ENCODE data around the gene GSDME.

Gene GSDME

DNA sequence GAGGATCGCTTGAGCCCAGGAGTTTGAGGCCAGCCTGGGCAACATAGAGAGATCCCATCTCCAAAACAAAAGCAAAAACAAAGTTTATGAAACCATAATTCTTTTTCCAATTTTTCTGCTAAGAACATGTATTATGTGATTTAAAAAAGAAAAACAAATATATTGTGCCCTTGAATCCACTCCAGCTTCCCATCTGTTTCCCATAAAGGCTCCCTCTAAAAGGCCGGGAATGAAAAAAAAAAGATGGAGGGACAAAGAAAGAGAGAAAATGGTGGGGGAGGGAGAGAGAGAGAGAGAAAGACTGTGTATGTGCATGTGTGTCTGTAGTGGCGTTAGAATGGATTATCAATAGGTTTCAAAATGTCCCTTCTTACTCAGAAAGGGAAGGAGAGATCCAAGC, 20.5 kb upstream of the GSDME start:
- no peaks in the 10 kb centered on the region for H3K36me3 ChIP-seq (ENCODE audit: control insufficient read depth, insufficient read depth, low read length)
- H3K27me3 ChIP-seq (ENCODE audit: control insufficient read depth, insufficient read depth, low read length), result no peaks in the 10 kb centered on the region
- H3K9me3 ChIP-seq (ENCODE audit: control insufficient read depth, insufficient read depth, low read length), result no peaks in the 10 kb centered on the region
- H3K4me3 ChIP-seq (ENCODE audit: low read length), result no peak overlapping the region
- DNase-seq (ENCODE audit: low read depth, low spot score), result no peak
- H3K4me1 ChIP-seq (ENCODE audit: control insufficient read depth, insufficient read depth, low read length), result no peaks in the 10 kb centered on the region
- H3K27ac ChIP-seq (ENCODE audit: low read length), result no peak overlapping the region
- WGBS (ENCODE audit: insufficient coverage, insufficient read length), result no CpG with 5 or more reads among the region's 3 CpGs

DNA sequence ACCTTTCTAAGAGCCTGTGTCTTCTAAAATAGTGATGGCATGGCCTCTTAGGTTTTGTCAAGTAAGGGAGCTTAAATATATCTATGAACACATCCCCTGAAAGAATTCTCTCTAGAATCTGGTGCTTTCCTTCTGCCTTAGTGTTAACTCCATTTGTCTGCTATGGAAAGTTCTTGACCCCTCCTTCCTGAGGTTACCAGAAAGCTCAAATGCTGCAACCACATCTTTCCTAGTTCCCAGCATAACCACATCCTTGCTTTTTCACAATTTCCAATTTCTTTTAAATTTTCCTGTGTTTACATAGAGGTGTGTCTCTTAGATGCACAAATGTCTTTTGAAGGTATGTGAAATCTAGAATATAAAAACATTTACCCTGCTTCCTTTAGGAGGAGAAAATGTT, 16.4 kb upstream of the GSDME start:
- Histone ChIP-seq H3K4me1 (ENCODE audit: control insufficient read depth, insufficient read depth, low read length) (no peaks in the 10 kb centered on the region; the same call in 1 of the 2 replicates), H3K36me3 (ENCODE audit: control insufficient read depth, insufficient read depth, low read length) (no peaks in the 10 kb centered on the region), H3K4me3 (ENCODE audit: low read length) (no peak overlapping the region), H3K9me3 (ENCODE audit: control insufficient read depth, insufficient read depth, low read length) (no peaks in the 10 kb centered on the region), H3K27ac (ENCODE audit: low read length) (no peak overlapping the region), H3K27me3 (ENCODE audit: control insufficient read depth, insufficient read depth, low read length) (no peaks in the 10 kb centered on the region)
- no peak for DNase-seq (ENCODE audit: low read depth, low spot score)

DNA sequence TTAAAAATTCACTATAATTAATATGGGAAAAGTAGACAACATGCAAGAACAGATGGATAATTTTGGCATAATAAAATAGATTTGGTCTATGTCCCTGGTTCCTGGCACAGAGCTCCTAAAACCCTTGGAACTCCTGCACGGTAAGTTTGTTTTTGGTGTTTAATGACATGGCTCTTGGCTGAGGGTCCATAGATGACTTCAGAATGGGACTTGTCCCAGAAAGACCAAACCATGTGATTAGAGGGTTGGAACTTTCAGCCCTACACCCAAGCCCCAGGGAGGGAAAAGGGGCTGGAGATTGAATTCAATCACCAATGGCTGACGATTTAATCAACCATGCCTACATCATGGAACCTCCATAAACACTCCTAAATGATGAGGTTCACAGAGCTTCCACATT, 12.6 kb upstream of the GSDME start:
- H3K36me3 ChIP-seq (ENCODE audit: control insufficient read depth, insufficient read depth, low read length), result no peaks in the 10 kb centered on the region
- no peaks in the 10 kb centered on the region for H3K9me3 ChIP-seq (ENCODE audit: control insufficient read depth, insufficient read depth, low read length)
- no peaks in the 10 kb centered on the region; the same call in 1 of the 2 replicates for H3K4me1 ChIP-seq (ENCODE audit: control insufficient read depth, insufficient read depth, low read length)
- DNase-seq (ENCODE audit: low read depth, low spot score), result no peak
- no peaks in the 10 kb centered on the region for H3K27me3 ChIP-seq (ENCODE audit: control insufficient read depth, insufficient read depth, low read length)
- no peak overlapping the region for H3K27ac ChIP-seq (ENCODE audit: low read length)
- no peak overlapping the region for H3K4me3 ChIP-seq (ENCODE audit: low read length)
- no CpG with 5 or more reads among the region's 2 CpGs for WGBS (ENCODE audit: insufficient coverage, insufficient read length)

DNA sequence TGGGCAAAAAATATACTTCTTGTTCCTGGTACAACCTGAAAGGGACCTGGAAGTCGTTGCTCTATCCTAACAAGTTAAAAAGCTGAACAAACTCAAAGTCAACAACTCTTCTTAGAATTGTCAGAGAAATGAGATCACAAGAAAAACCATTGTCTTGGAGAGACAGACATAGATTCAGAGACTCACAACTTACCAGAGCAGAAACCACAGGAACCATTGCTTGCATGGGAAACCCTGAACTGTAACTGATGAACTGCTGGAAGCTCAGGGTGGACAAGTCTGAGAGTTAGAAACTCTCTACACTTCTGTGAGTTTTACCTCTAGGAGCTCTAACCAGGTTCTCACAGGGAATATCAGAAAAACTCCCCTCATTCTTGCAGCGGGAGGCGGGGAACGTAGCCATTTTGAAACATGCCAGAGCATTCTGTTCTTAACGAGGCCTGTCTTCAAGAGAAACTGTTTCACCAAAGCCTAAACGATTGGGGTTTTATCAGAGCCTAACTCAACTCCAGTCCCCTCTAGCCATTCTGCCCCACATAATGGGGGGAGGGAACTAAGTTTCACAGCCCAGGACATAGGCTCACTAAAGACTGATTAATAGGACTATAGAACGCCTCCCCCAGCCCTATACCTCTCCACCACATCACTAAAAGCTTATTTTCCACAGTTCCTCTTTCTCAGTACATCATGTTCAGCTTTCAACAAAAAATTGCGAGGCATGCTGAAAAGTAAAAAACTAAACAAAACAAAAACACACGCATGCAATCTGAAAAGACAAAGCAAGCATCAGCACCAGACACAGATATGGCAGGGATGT, 12.0 kb upstream of the GSDME start:
- Histone ChIP-seq H3K4me3 (ENCODE audit: low read length) (no peak overlapping the region), H3K4me1 (ENCODE audit: control insufficient read depth, insufficient read depth, low read length) (no peaks in the 10 kb centered on the region; the same call in 1 of the 2 replicates), H3K36me3 (ENCODE audit: control insufficient read depth, insufficient read depth, low read length) (no peaks in the 10 kb centered on the region), H3K27ac (ENCODE audit: low read length) (no peak overlapping the region), H3K9me3 (ENCODE audit: control insufficient read depth, insufficient read depth, low read length) (no peaks in the 10 kb centered on the region), H3K27me3 (ENCODE audit: control insufficient read depth, insufficient read depth, low read length) (no peaks in the 10 kb centered on the region)
- DNase-seq (ENCODE audit: low read depth, low spot score), result no peak
- no CpG with 5 or more reads among the region's 9 CpGs for whole genome bisulfite sequencing (ENCODE audit: insufficient coverage, insufficient read length)

DNA sequence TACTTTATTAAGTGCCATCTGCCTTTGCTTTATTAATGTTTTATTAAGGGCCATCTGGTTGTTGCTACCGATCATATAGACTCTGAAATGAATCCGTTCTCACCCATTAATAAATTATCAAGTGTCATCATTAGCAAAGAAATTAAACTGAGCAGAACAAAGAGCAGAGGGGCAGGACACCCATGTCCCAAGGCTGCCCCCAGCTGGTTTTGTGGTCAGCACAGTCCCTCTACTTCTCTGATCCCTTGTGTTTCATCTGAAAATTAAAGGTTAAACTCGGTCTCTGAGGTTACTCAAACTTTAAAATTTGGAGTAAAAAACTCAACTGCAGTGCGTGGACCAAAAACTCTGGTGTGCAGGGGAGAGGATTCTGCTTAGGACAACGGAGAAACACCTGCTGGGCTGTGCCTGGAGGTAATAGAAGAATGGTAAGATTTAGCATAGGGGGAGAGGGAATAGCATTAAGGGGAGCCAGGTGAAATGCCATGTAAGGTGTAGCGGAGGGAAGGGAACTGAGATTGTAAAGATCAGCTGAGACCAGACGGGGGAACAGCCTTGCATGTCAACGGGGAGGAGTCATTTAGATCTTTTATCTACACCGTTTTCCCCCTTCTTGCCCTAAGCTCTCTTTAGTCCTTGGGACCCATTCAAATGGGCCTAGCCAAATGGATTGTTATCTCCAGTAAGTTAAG, 10.8 kb upstream of the GSDME start:
- no peak overlapping the region for H3K4me3 ChIP-seq (ENCODE audit: low read length)
- H3K9me3 ChIP-seq (ENCODE audit: control insufficient read depth, insufficient read depth, low read length), result no peaks in the 10 kb centered on the region
- no peaks in the 10 kb centered on the region for H3K36me3 ChIP-seq (ENCODE audit: control insufficient read depth, insufficient read depth, low read length)
- no peaks in the 10 kb centered on the region for H3K27me3 ChIP-seq (ENCODE audit: control insufficient read depth, insufficient read depth, low read length)
- no peak overlapping the region for H3K27ac ChIP-seq (ENCODE audit: low read length)
- no peak for DNase-seq (ENCODE audit: low read depth, low spot score)
- whole genome bisulfite sequencing (ENCODE audit: insufficient coverage, insufficient read length), result no CpG with 5 or more reads among the region's 9 CpGs
- no peaks in the 10 kb centered on the region; the same call in 1 of the 2 replicates for H3K4me1 ChIP-seq (ENCODE audit: control insufficient read depth, insufficient read depth, low read length)

DNA sequence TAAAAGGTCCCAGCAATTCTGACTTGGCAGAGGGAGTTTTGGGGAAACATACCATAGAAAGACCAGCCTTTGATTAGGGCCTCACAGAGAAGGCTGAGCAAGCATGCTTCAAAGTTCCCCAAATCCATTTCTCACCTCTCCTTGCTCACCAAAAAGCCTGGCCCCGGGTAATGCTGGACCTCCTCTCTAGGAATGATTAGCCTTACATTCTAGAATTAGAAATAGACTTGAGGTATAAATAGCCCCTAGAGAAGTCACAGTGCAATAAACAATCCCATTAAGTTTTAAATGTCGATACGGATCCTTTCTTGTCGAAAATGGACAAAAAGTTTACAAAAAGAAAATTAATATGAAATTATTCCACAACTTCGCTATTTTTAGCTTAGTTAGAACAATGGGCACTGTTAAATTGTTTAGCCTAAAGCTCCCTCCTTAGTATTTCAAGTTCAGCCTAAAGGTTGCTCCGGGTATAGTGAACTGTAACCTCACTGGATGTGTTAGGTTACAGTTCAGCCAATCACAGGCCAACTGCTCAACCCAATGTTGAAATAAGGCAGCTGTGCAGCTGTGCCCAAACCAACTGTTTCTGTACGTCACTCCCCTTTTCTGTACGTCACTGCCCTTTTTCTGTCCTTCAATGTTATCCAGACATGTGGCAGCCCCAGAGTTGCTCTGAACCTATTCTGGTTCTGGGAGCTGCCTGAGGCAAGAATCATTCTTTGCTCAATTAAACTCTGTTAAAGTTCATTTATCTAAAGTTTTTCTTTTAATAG, 7.9 kb upstream of the GSDME start:
- Histone ChIP-seq H3K9me3 (ENCODE audit: control insufficient read depth, insufficient read depth, low read length) (no peaks in the 10 kb centered on the region), H3K4me1 (ENCODE audit: control insufficient read depth, insufficient read depth, low read length) (no peaks in the 10 kb centered on the region; the same call in 1 of the 2 replicates), H3K27ac (ENCODE audit: low read length) (no peak overlapping the region), H3K36me3 (ENCODE audit: control insufficient read depth, insufficient read depth, low read length) (no peaks in the 10 kb centered on the region), H3K27me3 (ENCODE audit: control insufficient read depth, insufficient read depth, low read length) (no peaks in the 10 kb centered on the region), H3K4me3 (ENCODE audit: low read length) (no peak overlapping the region)
- no peak for DNase-seq (ENCODE audit: low read depth, low spot score)
- WGBS (ENCODE audit: insufficient coverage, insufficient read length), result no CpG with 5 or more reads among the region's 8 CpGs

DNA sequence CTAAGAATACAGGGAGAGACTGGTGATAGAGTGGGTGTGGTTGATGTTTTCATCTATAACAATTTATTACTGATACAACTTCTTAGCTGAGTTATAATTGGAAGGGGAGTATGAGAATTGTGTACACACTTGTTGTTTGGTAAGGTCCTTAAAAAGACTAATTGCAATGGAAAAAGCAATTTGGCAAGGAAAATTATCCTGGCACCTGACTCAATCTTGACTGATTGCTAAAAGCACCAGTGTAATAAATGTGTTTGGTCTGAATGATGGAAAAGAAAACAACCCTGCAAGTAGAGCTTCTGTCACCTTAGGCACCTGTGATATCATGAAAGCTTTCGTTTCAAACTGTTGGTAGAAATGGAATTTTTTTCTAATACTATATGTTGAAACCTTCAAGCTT, 6.7 kb upstream of the GSDME start:
- no peak overlapping the region for H3K4me3 ChIP-seq (ENCODE audit: low read length)
- no peaks in the 10 kb centered on the region for H3K9me3 ChIP-seq (ENCODE audit: control insufficient read depth, insufficient read depth, low read length)
- no peaks in the 10 kb centered on the region; the same call in 1 of the 2 replicates for H3K27me3 ChIP-seq (ENCODE audit: control insufficient read depth, insufficient read depth, low read length)
- H3K27ac ChIP-seq (ENCODE audit: low read length), result no peak overlapping the region
- WGBS (ENCODE audit: insufficient coverage, insufficient read length), result no CpG with 5 or more reads among the region's 1 CpG
- H3K4me1 ChIP-seq (ENCODE audit: control insufficient read depth, insufficient read depth, low read length), result no peaks in the 10 kb centered on the region
- no peaks in the 10 kb centered on the region for H3K36me3 ChIP-seq (ENCODE audit: control insufficient read depth, insufficient read depth, low read length)
- no peak for DNase-seq (ENCODE audit: low read depth, low spot score)

DNA sequence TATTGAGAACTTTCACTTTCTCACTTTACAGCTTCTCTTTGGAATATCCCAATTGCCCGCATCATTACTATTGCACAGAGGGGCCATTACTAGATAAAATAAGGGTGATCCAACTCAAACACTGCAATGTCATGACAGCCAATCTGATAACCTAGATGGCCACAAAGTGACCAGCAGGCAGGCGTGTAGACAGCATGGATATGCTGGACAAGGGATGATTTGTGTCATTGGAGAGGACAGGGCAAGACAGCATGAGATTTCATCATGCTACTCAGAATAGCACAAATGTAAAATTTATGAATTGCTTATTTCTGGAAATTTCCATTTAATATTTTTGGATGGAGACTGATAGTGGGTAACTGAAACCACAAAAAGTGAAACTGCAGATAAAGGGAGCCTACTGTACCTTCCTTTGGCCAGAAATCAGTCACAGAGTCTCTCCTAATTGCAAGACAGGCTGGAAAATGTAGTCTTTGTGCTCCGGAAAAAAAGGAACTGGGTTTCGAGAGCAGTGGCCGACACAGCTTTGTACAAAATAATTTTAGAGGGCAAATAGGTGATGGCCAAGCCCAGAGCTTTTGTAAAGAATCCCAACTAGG, 6.1 kb upstream of the GSDME start:
- no peak for DNase-seq (ENCODE audit: low read depth, low spot score)
- Histone ChIP-seq H3K9me3 (ENCODE audit: control insufficient read depth, insufficient read depth, low read length) (no peaks in the 10 kb centered on the region), H3K4me1 (ENCODE audit: control insufficient read depth, insufficient read depth, low read length) (no peaks in the 10 kb centered on the region), H3K27ac (ENCODE audit: low read length) (no peak overlapping the region), H3K4me3 (ENCODE audit: low read length) (no peak overlapping the region), H3K27me3 (ENCODE audit: control insufficient read depth, insufficient read depth, low read length) (peaks cover 3% of the 10 kb centered on the region; the same call in 1 of the 2 replicates), H3K36me3 (ENCODE audit: control insufficient read depth, insufficient read depth, low read length) (no peaks in the 10 kb centered on the region)
- WGBS (ENCODE audit: insufficient coverage, insufficient read length), result no CpG with 5 or more reads among the region's 5 CpGs

DNA sequence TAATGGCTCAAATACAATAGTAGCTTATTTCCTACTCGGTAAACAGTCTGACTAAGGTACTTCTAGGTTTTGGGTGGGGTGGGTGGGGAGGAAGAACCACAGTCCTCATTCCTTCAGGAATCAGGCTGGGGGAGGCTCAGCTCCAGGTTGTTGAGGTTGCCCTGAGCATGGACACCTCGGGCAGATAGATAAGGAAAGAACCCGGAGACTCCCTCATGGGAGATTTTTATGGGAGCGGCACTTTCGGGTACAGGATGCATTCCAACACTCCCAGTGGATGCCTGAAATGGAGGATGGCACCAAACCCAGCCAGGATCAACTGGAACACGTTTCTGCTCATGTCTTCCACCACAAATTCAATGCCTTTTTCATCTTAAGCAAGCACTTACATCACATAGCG, 5.5 kb upstream of the GSDME start:
- Histone ChIP-seq H3K4me3 (ENCODE audit: low read length) (no peak overlapping the region), H3K27me3 (ENCODE audit: control insufficient read depth, insufficient read depth, low read length) (peaks cover 9% of the 10 kb centered on the region; the same call in 1 of the 2 replicates), H3K9me3 (ENCODE audit: control insufficient read depth, insufficient read depth, low read length) (no peaks in the 10 kb centered on the region), H3K4me1 (ENCODE audit: control insufficient read depth, insufficient read depth, low read length) (peaks cover under 1% of the 10 kb centered on the region; the same call in 1 of the 2 replicates), H3K36me3 (ENCODE audit: control insufficient read depth, insufficient read depth, low read length) (no peaks in the 10 kb centered on the region), H3K27ac (ENCODE audit: low read length) (no peak overlapping the region)
- DNase-seq (ENCODE audit: low read depth, low spot score), result no peak
- no CpG with 5 or more reads among the region's 7 CpGs for WGBS (ENCODE audit: insufficient coverage, insufficient read length)

DNA sequence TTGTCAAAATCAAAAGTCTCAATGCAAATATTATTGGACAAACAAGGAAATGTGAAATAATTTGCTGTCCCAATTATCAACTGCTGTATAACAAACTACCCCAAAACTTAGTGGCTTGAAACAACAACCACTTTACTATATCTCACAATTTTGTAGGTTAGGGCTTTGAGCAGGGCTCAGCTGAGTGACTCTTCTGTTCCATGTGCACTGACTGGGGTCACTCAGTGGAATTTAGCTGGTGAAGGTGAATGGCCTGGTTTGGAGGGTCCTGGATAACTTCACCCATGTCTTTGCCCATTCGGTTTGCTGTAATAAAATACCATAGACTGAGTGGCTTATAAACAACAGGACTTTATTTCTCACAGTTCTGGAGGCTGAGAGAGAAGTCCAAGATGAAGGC, 3.7 kb upstream of the GSDME start:
- DNase-seq (ENCODE audit: low read depth, low spot score), result no peak
- Histone ChIP-seq H3K4me1 (ENCODE audit: control insufficient read depth, insufficient read depth, low read length) (peaks cover 6% of the 10 kb centered on the region), H3K9me3 (ENCODE audit: control insufficient read depth, insufficient read depth, low read length) (no peaks in the 10 kb centered on the region), H3K27me3 (ENCODE audit: control insufficient read depth, insufficient read depth, low read length) (peaks cover 19% of the 10 kb centered on the region; the same call in 1 of the 2 replicates), H3K27ac (ENCODE audit: low read length) (no peak overlapping the region), H3K4me3 (ENCODE audit: low read length) (no peak overlapping the region), H3K36me3 (ENCODE audit: control insufficient read depth, insufficient read depth, low read length) (no peaks in the 10 kb centered on the region)
- no CpG with 5 or more reads among the region's 1 CpG for WGBS (ENCODE audit: insufficient coverage, insufficient read length)
